Measurements from ENCODE around the gene RNLS. TPM values are rescaled to one million over a fixed set of nuclear protein-coding genes. Genes with fewer than 3 reads are reported as not detected.
"Not testable (repeated sequence)": the region's sequence is repeated elsewhere in the genome, so short reads cannot be mapped to it uniquely, and the experiment has no call there.

Gene RNLS
- polyA plus RNA-seq, 3 donors: 3.3 to 3.9 (median 3.7) TPM

GRCh38 chr10:88280518-88280917, 302.6 kb downstream of the RNLS start:
- H3K27ac Mint-ChIP-seq: no peak overlapping the region
- peaks cover 8 to 15% of the 10 kb centered on the region in 2 donors for H3K4me1 ChIP-seq (ENCODE audit: control insufficient read depth in 1 of 2, insufficient read depth in 2 of 2, low read length in 2 of 2)
- H3K36me3 ChIP-seq (replicated peaks in 1 of 2; ENCODE audit: control insufficient read depth in 1 of 2, insufficient read depth in 2 of 2, low read length in 2 of 2): no peaks in the 10 kb centered on the region
- DNase-seq: no peak
- no peak overlapping the region for H3K4me2 ChIP-seq (replicated peaks; ENCODE audit: extremely low read depth, low read length, poor library complexity, severe bottlenecking)
- H2AFZ ChIP-seq (ENCODE audit: insufficient read depth, low read depth, low read length, poor library complexity, severe bottlenecking): no peak overlapping the region
- no peak overlapping the region for H3K4me3 ChIP-seq (replicated peaks in 1 of 3; ENCODE audit: low read depth in 2 of 3, low read length in 3 of 3)
- no peaks in the 10 kb centered on the region for H3K79me2 ChIP-seq (ENCODE audit: insufficient read depth, low read length)
- H3K4me1 Mint-ChIP-seq: peaks cover 21% of the 10 kb centered on the region
- H3K27ac ChIP-seq (ENCODE audit: low read depth in 1 of 2, low read length in 2 of 2): no peak overlapping the region
- no peaks in the 10 kb centered on the region for H4K20me1 ChIP-seq (ENCODE audit: insufficient read depth, low read length)
- TF ChIP-seq CTCF (IDR thresholded peaks at IDR 0.05): no peak
- peaks cover 0 to 3% (median 0%) of the 10 kb centered on the region in 7 donors for H3K9me3 Mint-ChIP-seq
- H3K4me3 Mint-ChIP-seq: no peak overlapping the region
- peaks cover 0 to 3% (median 0%) of the 10 kb centered on the region in 3 donors for H3K27me3 Mint-ChIP-seq (ENCODE audit: low read depth in 3 of 3)
- no peaks in the 10 kb centered on the region for H3K9me3 ChIP-seq (replicated peaks in 1 of 2; ENCODE audit: control insufficient read depth in 1 of 2, insufficient read depth in 1 of 2, low read length in 2 of 2)
- H3K9ac ChIP-seq (ENCODE audit: insufficient read depth, low read length, poor library complexity, severe bottlenecking): no peak overlapping the region
- intact Hi-C loops (cut with micrococcal nuclease): no loop called here
- H3K36me3 Mint-ChIP-seq: peaks cover 0 to 3% of the 10 kb centered on the region in 2 donors
- no peaks in the 10 kb centered on the region for H3K27me3 ChIP-seq (ENCODE audit: control insufficient read depth in 2 of 2, insufficient read depth in 2 of 2, low read length in 2 of 2)

- Histone ChIP-seq H3K4me2 (replicated peaks; ENCODE audit: extremely low read depth, low read length, poor library complexity, severe bottlenecking) (no peak overlapping the region), H2AFZ (ENCODE audit: insufficient read depth, low read depth, low read length, poor library complexity, severe bottlenecking) (no peak overlapping the region), H3K27me3 (ENCODE audit: control insufficient read depth in 2 of 2, insufficient read depth in 2 of 2, low read length in 2 of 2) (no peaks in the 10 kb centered on the region), H3K27ac (ENCODE audit: low read depth in 1 of 2, low read length in 2 of 2) (no peak overlapping the region), H3K9ac (ENCODE audit: insufficient read depth, low read length, poor library complexity, severe bottlenecking) (no peak overlapping the region), H3K4me1 (ENCODE audit: control insufficient read depth in 1 of 2, insufficient read depth in 2 of 2, low read length in 2 of 2) (peaks cover 12 to 15% of the 10 kb centered on the region in 2 donors), H3K4me3 (replicated peaks in 1 of 3; ENCODE audit: low read depth in 2 of 3, low read length in 3 of 3) (no peak overlapping the region), H4K20me1 (ENCODE audit: insufficient read depth, low read length) (no peaks in the 10 kb centered on the region), H3K9me3 (replicated peaks in 1 of 2; ENCODE audit: control insufficient read depth in 1 of 2, insufficient read depth in 1 of 2, low read length in 2 of 2) (no peaks in the 10 kb centered on the region), H3K36me3 (replicated peaks in 1 of 2; ENCODE audit: control insufficient read depth in 1 of 2, insufficient read depth in 2 of 2, low read length in 2 of 2) (no peaks in the 10 kb centered on the region), H3K79me2 (ENCODE audit: insufficient read depth, low read length) (no peaks in the 10 kb centered on the region)
- H3K4me1 Mint-ChIP-seq: peaks cover 30% of the 10 kb centered on the region
- H3K27ac Mint-ChIP-seq: no peak overlapping the region
- no CpG with 5 or more reads among the region's 2 CpGs for WGBS (ENCODE audit: insufficient coverage)
- peaks cover 0 to 3% of the 10 kb centered on the region in 2 donors for H3K36me3 Mint-ChIP-seq
- TF ChIP-seq CTCF (IDR thresholded peaks at IDR 0.05): no peak
- DNase-seq: no peak
- peaks cover 0 to 3% (median 0%) of the 10 kb centered on the region in 7 donors for H3K9me3 Mint-ChIP-seq
- peaks cover 0 to 3% (median 0%) of the 10 kb centered on the region in 3 donors for H3K27me3 Mint-ChIP-seq (ENCODE audit: low read depth in 3 of 3)
- H3K4me3 Mint-ChIP-seq: no peak overlapping the region
- intact Hi-C loops (cut with micrococcal nuclease): loop anchor here in 1 of 2 donors (10.0 kb wide), 1 partner anchor 164 kb away; no protein-coding TSS in a partner anchor
These were observed 304.2 kb downstream of the RNLS start for GRCh38 chr10:88278912-88279311.

GRCh38 chr10:88276945-88277344, 306.2 kb downstream of the RNLS start:
- not testable (repeated sequence) for H3K4me2 ChIP-seq (replicated peaks; ENCODE audit: extremely low read depth, low read length, poor library complexity, severe bottlenecking); H3K4me3 ChIP-seq (replicated peaks in 1 of 3; ENCODE audit: low read depth in 2 of 3, low read length in 3 of 3); H3K79me2 ChIP-seq (ENCODE audit: insufficient read depth, low read length); H4K20me1 ChIP-seq (ENCODE audit: insufficient read depth, low read length); H2AFZ ChIP-seq (ENCODE audit: insufficient read depth, low read depth, low read length, poor library complexity, severe bottlenecking); H3K27me3 ChIP-seq (ENCODE audit: control insufficient read depth in 2 of 2, insufficient read depth in 2 of 2, low read length in 2 of 2); H3K27ac Mint-ChIP-seq; H3K9me3 Mint-ChIP-seq; DNase-seq; H3K9ac ChIP-seq (ENCODE audit: insufficient read depth, low read length, poor library complexity, severe bottlenecking); H3K36me3 Mint-ChIP-seq; H3K4me3 Mint-ChIP-seq; H3K4me1 ChIP-seq (ENCODE audit: control insufficient read depth in 1 of 2, insufficient read depth in 2 of 2, low read length in 2 of 2); H3K27me3 Mint-ChIP-seq (ENCODE audit: low read depth in 3 of 3); H3K9me3 ChIP-seq (replicated peaks in 1 of 2; ENCODE audit: control insufficient read depth in 1 of 2, insufficient read depth in 1 of 2, low read length in 2 of 2); H3K27ac ChIP-seq (ENCODE audit: low read depth in 1 of 2, low read length in 2 of 2); H3K36me3 ChIP-seq (replicated peaks in 1 of 2; ENCODE audit: control insufficient read depth in 1 of 2, insufficient read depth in 2 of 2, low read length in 2 of 2)
- WGBS (ENCODE audit: insufficient coverage): no CpG with 5 or more reads among the region's 4 CpGs
- H3K4me1 Mint-ChIP-seq: peaks cover 19% of the 10 kb centered on the region
- intact Hi-C loops (cut with micrococcal nuclease): loop anchor here in 1 of 2 donors (10.0 kb wide), 1 partner anchor 162 kb away; no protein-coding TSS in a partner anchor

All from CD14-positive monocyte (primary cell).